HepG2 (cell line): ENCODE measurements around the gene MEDAG.

Source experiments
- BHLHE40 ChIP-seq: IDR thresholded peaks from 2 replicates; pipeline ENCODE4 v1.6.1; 2011; ENCODE audit warnings: low read length, improper control_type of control experiment
- MYC ChIP-seq: sonication (generic); formaldehyde crosslinking; IDR thresholded peaks from 2 replicates; pipeline ENCODE4 v1.9.0; 2021; ENCODE audit warnings: missing genetic modification reagents, borderline replicate concordance
- TCF7 ChIP-seq: sonication (generic); IDR thresholded peaks from 2 replicates; pipeline ENCODE4 v1.6.1; 2016; ENCODE audit warnings: antibody characterized with exemption, low read depth
- ZBTB26 ChIP-seq: IDR thresholded peaks from 2 replicates; pipeline ENCODE4 v1.6.1; 2016; ENCODE audit warnings: missing compliant biosample characterization, missing genetic modification reagents, borderline replicate concordance
- TF ChIP-seq, protein P1 (sequence below): sonication (generic); formaldehyde crosslinking; IDR thresholded peaks from 2 replicates; pipeline ENCODE4 v1.8.1; 2023; ENCODE audit warnings: mild to moderate bottlenecking, inconsistent platforms, moderate library complexity, missing genetic modification reagents, borderline replicate concordance
- TF ChIP-seq, protein P2 (sequence below): sonication (generic); formaldehyde crosslinking; IDR thresholded peaks from 2 replicates; pipeline ENCODE4 v1.5.0; 2020; ENCODE audit warnings: mild to moderate bottlenecking, missing genetic modification reagents, moderate library complexity

DNA sequence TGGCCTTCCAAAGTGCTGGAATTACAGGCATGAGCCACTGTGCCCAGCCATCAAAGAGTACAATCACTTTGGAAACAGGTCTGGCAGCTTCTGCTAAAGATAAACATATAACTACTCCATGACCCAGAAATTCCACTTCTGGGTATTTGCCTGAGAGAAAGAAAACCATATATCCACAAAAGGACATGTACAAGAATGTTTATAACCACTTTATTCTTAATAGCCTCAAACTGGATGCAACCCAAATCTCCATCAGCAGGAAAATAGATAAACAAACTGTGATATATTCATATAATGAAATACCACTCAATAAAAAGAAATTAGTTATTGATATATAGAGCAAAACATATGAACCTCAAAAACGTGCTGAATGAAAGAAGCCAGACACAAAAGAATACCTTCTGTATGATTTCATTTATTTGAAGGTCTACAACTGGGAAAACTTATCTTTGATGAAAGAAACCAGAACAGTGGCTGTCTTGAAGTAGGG lies 66.9 kb downstream of the MEDAG start:
- TF ChIP-seq, protein P1, sequence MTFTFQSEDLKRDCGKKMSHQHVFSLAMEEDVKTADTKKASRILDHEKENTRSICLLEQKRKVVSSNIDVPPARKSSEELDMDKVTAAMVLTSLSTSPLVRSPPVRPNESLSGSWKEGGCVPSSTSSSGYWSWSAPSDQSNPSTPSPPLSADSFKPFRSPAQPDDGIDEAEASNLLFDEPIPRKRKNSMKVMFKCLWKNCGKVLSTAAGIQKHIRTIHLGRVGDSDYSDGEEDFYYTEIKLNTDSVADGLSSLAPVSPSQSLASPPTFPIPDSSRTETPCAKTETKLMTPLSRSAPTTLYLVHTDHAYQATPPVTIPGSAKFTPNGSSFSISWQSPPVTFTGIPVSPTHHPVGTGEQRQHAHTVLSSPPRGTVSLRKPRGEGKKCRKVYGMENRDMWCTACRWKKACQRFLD (CRISPR knock-in tag): no peak
- TF ChIP-seq TCF7 (no peak), ZBTB26 (CRISPR knock-in tag) (no peak), BHLHE40 (no peak), MYC (CRISPR knock-in tag) (no peak)
- TF ChIP-seq, protein P2, sequence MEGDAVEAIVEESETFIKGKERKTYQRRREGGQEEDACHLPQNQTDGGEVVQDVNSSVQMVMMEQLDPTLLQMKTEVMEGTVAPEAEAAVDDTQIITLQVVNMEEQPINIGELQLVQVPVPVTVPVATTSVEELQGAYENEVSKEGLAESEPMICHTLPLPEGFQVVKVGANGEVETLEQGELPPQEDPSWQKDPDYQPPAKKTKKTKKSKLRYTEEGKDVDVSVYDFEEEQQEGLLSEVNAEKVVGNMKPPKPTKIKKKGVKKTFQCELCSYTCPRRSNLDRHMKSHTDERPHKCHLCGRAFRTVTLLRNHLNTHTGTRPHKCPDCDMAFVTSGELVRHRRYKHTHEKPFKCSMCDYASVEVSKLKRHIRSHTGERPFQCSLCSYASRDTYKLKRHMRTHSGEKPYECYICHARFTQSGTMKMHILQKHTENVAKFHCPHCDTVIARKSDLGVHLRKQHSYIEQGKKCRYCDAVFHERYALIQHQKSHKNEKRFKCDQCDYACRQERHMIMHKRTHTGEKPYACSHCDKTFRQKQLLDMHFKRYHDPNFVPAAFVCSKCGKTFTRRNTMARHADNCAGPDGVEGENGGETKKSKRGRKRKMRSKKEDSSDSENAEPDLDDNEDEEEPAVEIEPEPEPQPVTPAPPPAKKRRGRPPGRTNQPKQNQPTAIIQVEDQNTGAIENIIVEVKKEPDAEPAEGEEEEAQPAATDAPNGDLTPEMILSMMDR: no peak
